ENCODE results near the gene SUGCT. TPM values are rescaled to one million over a fixed set of nuclear protein-coding genes. Genes with fewer than 3 reads are reported as not detected.
"Not testable (repeated sequence)": the region's sequence is repeated elsewhere in the genome, so short reads cannot be mapped to it uniquely, and the experiment has no call there.

Gene SUGCT
- total RNA-seq, 6 donors from 2014 or later: 1.4 to 3.1 (median 1.7) TPM; not detected in 1

GRCh38 chr7:40599836-40600235 lies 465.0 kb downstream of the SUGCT start:
- no peak overlapping the region for H3K4me3 ChIP-seq
- ATAC-seq (ENCODE audit: low FRiP score in 2 of 2): no peak
- no peaks in the 10 kb centered on the region for H3K36me3 ChIP-seq
- H3K27ac ChIP-seq: no peak overlapping the region
- no peak for DNase-seq
- WGBS, 2 donors: 66 to 70% methylated on average over 4 to 5 of the region's 5 CpGs
- peaks cover 0 to 5% (median 0%) of the 10 kb centered on the region in 4 donors for H3K4me1 ChIP-seq
- H3K27me3 ChIP-seq: no peaks in the 10 kb centered on the region
- H3K9me3 ChIP-seq: no peaks in the 10 kb centered on the region
- TF ChIP-seq POLR2A (IDR thresholded peaks at IDR 0.05): no peak
- no peak for TF ChIP-seq CTCF (IDR thresholded peaks at IDR 0.05)
- TF ChIP-seq POLR2AphosphoS5 (IDR thresholded peaks at IDR 0.05): no peak
- no peak for TF ChIP-seq EP300 (IDR thresholded peaks at IDR 0.05)

- not testable (repeated sequence) for H3K36me3 ChIP-seq; DNase-seq; H3K27ac ChIP-seq; H3K4me1 ChIP-seq; ATAC-seq (ENCODE audit: low FRiP score in 2 of 2); H3K4me3 ChIP-seq; H3K27me3 ChIP-seq; H3K9me3 ChIP-seq
- WGBS, 2 donors: 71 to 88% methylated on average over 2 of the region's 2 CpGs
Observed at GRCh38 chr7:40602351-40602750, 467.5 kb downstream of the SUGCT start.

GRCh38 chr7:40604601-40605438 lies 470.0 kb downstream of the SUGCT start:
- WGBS, 2 donors: 23 to 32% methylated on average over 10 to 17 of the region's 17 CpGs
- Histone ChIP-seq H3K27me3 (no peaks in the 10 kb centered on the region), H3K9me3 (no peaks in the 10 kb centered on the region), H3K27ac (no peak overlapping the region), H3K36me3 (no peaks in the 10 kb centered on the region), H3K4me1 (peaks cover 0 to 6% (median 0%) of the 10 kb centered on the region in 4 donors), H3K4me3 (no peak overlapping the region)
- ATAC-seq (ENCODE audit: low FRiP score in 2 of 2): peak; percentile 76 to 84
- DNase-seq: peak; percentile 54 to 74
- TF ChIP-seq CTCF (IDR thresholded peaks at IDR 0.05): peak; percentile 19 to 66 (median 48)
- TF ChIP-seq EP300 (IDR thresholded peaks at IDR 0.05): no peak
- TF ChIP-seq POLR2A (IDR thresholded peaks at IDR 0.05): no peak

GRCh38 chr7:40608321-40609075 lies 473.7 kb downstream of the SUGCT start:
- H3K27me3 ChIP-seq: no peaks in the 10 kb centered on the region
- no peaks in the 10 kb centered on the region for H3K9me3 ChIP-seq
- TF ChIP-seq POLR2AphosphoS5 (IDR thresholded peaks at IDR 0.05) (no peak), CTCF (IDR thresholded peaks at IDR 0.05) (no peak), POLR2A (IDR thresholded peaks at IDR 0.05) (no peak), EP300 (IDR thresholded peaks at IDR 0.05) (no peak)
- no peak for DNase-seq
- WGBS, 2 donors: 90 to 93% methylated on average over 5 of the region's 5 CpGs
- H3K36me3 ChIP-seq: no peaks in the 10 kb centered on the region
- ATAC-seq (ENCODE audit: low FRiP score in 2 of 2): no peak
- no peak overlapping the region for H3K27ac ChIP-seq
- no peak overlapping the region for H3K4me3 ChIP-seq
- H3K4me1 ChIP-seq: peaks cover 0 to 6% (median 0%) of the 10 kb centered on the region in 4 donors

GRCh38 chr7:40610461-40610860 lies 475.7 kb downstream of the SUGCT start:
- no peak for ATAC-seq (ENCODE audit: low FRiP score in 2 of 2)
- Histone ChIP-seq H3K27me3 (no peaks in the 10 kb centered on the region), H3K27ac (no peak overlapping the region), H3K36me3 (no peaks in the 10 kb centered on the region), H3K4me1 (no peaks in the 10 kb centered on the region), H3K4me3 (no peak overlapping the region), H3K9me3 (no peaks in the 10 kb centered on the region)
- DNase-seq: no peak
- TF ChIP-seq CTCF (IDR thresholded peaks at IDR 0.05): no peak
- no peak for TF ChIP-seq POLR2AphosphoS5 (IDR thresholded peaks at IDR 0.05)
- no peak for TF ChIP-seq EP300 (IDR thresholded peaks at IDR 0.05)
- no peak for TF ChIP-seq POLR2A (IDR thresholded peaks at IDR 0.05)
- WGBS, 2 donors: 69 to 71% methylated on average over 4 of the region's 4 CpGs
